ENCODE measurements around the gene AADAT.

AADAT gene

GRCh38 chr4:170015285-170015684, 74.5 kb downstream of the AADAT start:
- no peaks in the 10 kb centered on the region for H3F3A ChIP-seq (ENCODE audit: control insufficient read depth, insufficient read depth)
- H3K79me2 ChIP-seq (ENCODE audit: control insufficient read depth, low read length): no peaks in the 10 kb centered on the region
- no peak overlapping the region for H3K4me2 ChIP-seq (ENCODE audit: low read length)
- no peaks in the 10 kb centered on the region for H4K20me1 ChIP-seq (ENCODE audit: control insufficient read depth, insufficient read depth, low read depth, low read length)
- TF ChIP-seq CTCF (IDR thresholded peaks at IDR 0.05; ENCODE audit: low read depth, low read length, poor library complexity, severe bottlenecking) (no peak), EZH2phosphoT487 (IDR thresholded peaks at IDR 0.05; ENCODE audit: borderline replicate concordance, low read length) (no peak)
- H3K4me3 ChIP-seq (ENCODE audit: low read length): no peak overlapping the region
- no peaks in the 10 kb centered on the region for H3K9me3 ChIP-seq (ENCODE audit: control insufficient read depth, insufficient read depth, low read length)
- H3K36me3 ChIP-seq (ENCODE audit: control insufficient read depth, low read length): no peaks in the 10 kb centered on the region
- no peaks in the 10 kb centered on the region for H3K9me2 ChIP-seq (replicated peaks; ENCODE audit: control insufficient read depth, low read length)
- H3K4me1 ChIP-seq (ENCODE audit: control insufficient read depth, low read length): no peaks in the 10 kb centered on the region
- H3K27ac ChIP-seq (ENCODE audit: low read depth, low read length): no peak overlapping the region
- no peaks in the 10 kb centered on the region for H3K27me3 ChIP-seq (ENCODE audit: control insufficient read depth, low read length)

GRCh38 chr4:170014359-170015011, 75.3 kb downstream of the AADAT start:
- no peak overlapping the region for H3K4me2 ChIP-seq (ENCODE audit: low read length)
- no peaks in the 10 kb centered on the region for H3K4me1 ChIP-seq (ENCODE audit: control insufficient read depth, low read length)
- no peak for TF ChIP-seq EZH2phosphoT487 (IDR thresholded peaks at IDR 0.05; ENCODE audit: borderline replicate concordance, low read length)
- no peak for TF ChIP-seq CTCF (IDR thresholded peaks at IDR 0.05; ENCODE audit: low read depth, low read length, poor library complexity, severe bottlenecking)

GRCh38 chr4:170012629-170012958, 77.2 kb downstream of the AADAT start:
- Histone ChIP-seq H3K27me3 (ENCODE audit: control insufficient read depth, low read length) (no peaks in the 10 kb centered on the region), H4K20me1 (ENCODE audit: control insufficient read depth, insufficient read depth, low read depth, low read length) (no peaks in the 10 kb centered on the region), H3K9me2 (replicated peaks; ENCODE audit: control insufficient read depth, low read length) (no peaks in the 10 kb centered on the region), H3K4me3 (ENCODE audit: low read length) (no peak overlapping the region), H3F3A (ENCODE audit: control insufficient read depth, insufficient read depth) (no peaks in the 10 kb centered on the region), H3K9me3 (ENCODE audit: control insufficient read depth, insufficient read depth, low read length) (no peaks in the 10 kb centered on the region), H3K27ac (ENCODE audit: low read depth, low read length) (no peak overlapping the region), H3K79me2 (ENCODE audit: control insufficient read depth, low read length) (no peaks in the 10 kb centered on the region), H3K4me1 (ENCODE audit: control insufficient read depth, low read length) (no peaks in the 10 kb centered on the region), H3K36me3 (ENCODE audit: control insufficient read depth, low read length) (no peaks in the 10 kb centered on the region), H3K4me2 (ENCODE audit: low read length) (no peak overlapping the region)
- TF ChIP-seq EZH2phosphoT487 (IDR thresholded peaks at IDR 0.05; ENCODE audit: borderline replicate concordance, low read length) (no peak), CTCF (IDR thresholded peaks at IDR 0.05; ENCODE audit: low read depth, low read length, poor library complexity, severe bottlenecking) (no peak)

More at GRCh38 chr4:170014359-170015011, 75.3 kb downstream of the AADAT start:
- no peaks in the 10 kb centered on the region for H3F3A ChIP-seq (ENCODE audit: control insufficient read depth, insufficient read depth)
- H4K20me1 ChIP-seq (ENCODE audit: control insufficient read depth, insufficient read depth, low read depth, low read length): no peaks in the 10 kb centered on the region
- H3K36me3 ChIP-seq (ENCODE audit: control insufficient read depth, low read length): no peaks in the 10 kb centered on the region
- H3K27me3 ChIP-seq (ENCODE audit: control insufficient read depth, low read length): no peaks in the 10 kb centered on the region
- no peaks in the 10 kb centered on the region for H3K79me2 ChIP-seq (ENCODE audit: control insufficient read depth, low read length)
- H3K27ac ChIP-seq (ENCODE audit: low read depth, low read length): no peak overlapping the region
- H3K9me2 ChIP-seq (replicated peaks; ENCODE audit: control insufficient read depth, low read length): no peaks in the 10 kb centered on the region
- no peaks in the 10 kb centered on the region for H3K9me3 ChIP-seq (ENCODE audit: control insufficient read depth, insufficient read depth, low read length)
- no peak overlapping the region for H3K4me3 ChIP-seq (ENCODE audit: low read length)

All from DOHH2 (cell line).